Subcutaneous abdominal adipose tissue (tissue), 5 donors: ENCODE measurements around the gene NRIP2.
A peak's percentile ranks its signal among the peaks of the same experiment; 100 is the strongest.
"Not testable (repeated sequence)": the region's sequence is repeated elsewhere in the genome, so short reads cannot be mapped to it uniquely, and the experiment has no call there.

Experiments
- H3K27ac ChIP-seq: one replicate; pipeline ENCODE4 v1.7.0; 2013; ENCODE audit warnings: low read depth, mild to moderate bottlenecking, inconsistent platforms, low read length, moderate library complexity
- H3K27me3 ChIP-seq, 5 donors: one replicate each; pipeline ENCODE4 v1.7.0; 2013; ENCODE audit warnings: low read length in 5 of 5, inconsistent platforms in 1 of 5; ENCODE audit not compliant: control insufficient read depth in 5 of 5, insufficient read depth in 4 of 5
- H3K36me3 ChIP-seq, 5 donors: one replicate each; pipeline ENCODE4 v1.7.0; 2013; ENCODE audit warnings: low read length in 5 of 5; ENCODE audit not compliant: control insufficient read depth in 5 of 5, insufficient read depth in 5 of 5
- H3K4me1 ChIP-seq, 5 donors: one replicate each; pipeline ENCODE4 v1.7.0; 2013; ENCODE audit warnings: low read length in 5 of 5, mild to moderate bottlenecking in 3 of 5, moderate library complexity in 1 of 5; ENCODE audit not compliant: control insufficient read depth in 5 of 5, insufficient read depth in 5 of 5
- H3K4me3 ChIP-seq, 5 donors: one replicate each; pipeline ENCODE4 v1.7.0; 2013; ENCODE audit warnings: low read length in 5 of 5, low read depth in 1 of 5
- H3K9ac ChIP-seq, 5 donors: one replicate each; pipeline ENCODE4 v1.7.0; 2013; ENCODE audit warnings: low read length in 5 of 5, mild to moderate bottlenecking in 4 of 5, moderate library complexity in 3 of 5
- H3K9me3 ChIP-seq, 5 donors: one replicate each; pipeline ENCODE4 v1.7.0; 2013; ENCODE audit warnings: low read length in 5 of 5; ENCODE audit not compliant: control insufficient read depth in 5 of 5
- donor health status: healthy.
- donor health status: healthy.
- donor health status: healthy.
- donor health status: healthy.
- donor health status: healthy.

NRIP2 gene, protein sequence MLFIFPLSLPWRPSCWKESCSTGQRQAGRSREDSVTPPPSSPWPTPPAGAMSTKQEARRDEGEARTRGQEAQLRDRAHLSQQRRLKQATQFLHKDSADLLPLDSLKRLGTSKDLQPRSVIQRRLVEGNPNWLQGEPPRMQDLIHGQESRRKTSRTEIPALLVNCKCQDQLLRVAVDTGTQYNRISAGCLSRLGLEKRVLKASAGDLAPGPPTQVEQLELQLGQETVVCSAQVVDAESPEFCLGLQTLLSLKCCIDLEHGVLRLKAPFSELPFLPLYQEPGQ

GRCh38 chr12:2834581-2835491 lies at the start of gene NRIP2:
Gene NRIP2, minus strand, starts transcription at chr12:2835035. Its CDS starts 52 bp downstream, at chr12:2834983.
- H3K4me1 ChIP-seq, result peaks cover 0 to 14% (median 9%) of the 10 kb centered on the region in 5 donors
- H3K9ac ChIP-seq, result no peak within 1 kb of the TSS
- H3K9me3 ChIP-seq, result no peaks in the 10 kb centered on the region
- H3K27ac ChIP-seq, result no peak within 1 kb of the TSS
- no peak within 1 kb of the TSS for H3K4me3 ChIP-seq
- H3K36me3 ChIP-seq, result peaks cover 0 to 40% (median 26%) of the 10 kb centered on the region in 5 donors
- H3K27me3 ChIP-seq, result peaks cover 0 to 18% (median 9%) of the 10 kb centered on the region in 5 donors

DNA sequence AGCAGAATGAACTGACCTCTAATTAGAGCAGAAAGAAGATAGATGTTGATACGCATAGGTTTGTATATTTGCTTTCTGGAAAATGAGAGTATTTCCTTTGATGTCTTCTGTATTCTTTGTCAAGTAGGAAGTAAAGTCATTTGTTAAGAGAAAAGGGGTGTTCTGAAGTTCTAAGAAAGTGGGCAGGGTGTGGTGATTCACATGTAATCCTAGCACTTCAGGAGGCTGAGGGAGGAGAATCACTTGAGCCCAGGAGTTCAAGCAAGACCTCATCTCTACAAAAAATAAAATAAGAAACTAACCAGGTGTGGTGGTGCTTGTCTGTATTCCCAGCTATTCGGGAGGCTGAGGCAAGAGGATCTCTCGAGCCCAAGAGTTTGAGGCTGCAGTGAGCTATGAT lies 45.0 kb upstream of the NRIP2 start:
- Histone ChIP-seq H3K27me3 (no peaks in the 10 kb centered on the region), H3K9ac (no peak overlapping the region), H3K27ac (no peak overlapping the region), H3K9me3 (no peaks in the 10 kb centered on the region), H3K4me1 (peaks cover 2 to 20% (median 19%) of the 10 kb centered on the region in 5 donors), H3K4me3 (no peak overlapping the region), H3K36me3 (no peaks in the 10 kb centered on the region)

DNA sequence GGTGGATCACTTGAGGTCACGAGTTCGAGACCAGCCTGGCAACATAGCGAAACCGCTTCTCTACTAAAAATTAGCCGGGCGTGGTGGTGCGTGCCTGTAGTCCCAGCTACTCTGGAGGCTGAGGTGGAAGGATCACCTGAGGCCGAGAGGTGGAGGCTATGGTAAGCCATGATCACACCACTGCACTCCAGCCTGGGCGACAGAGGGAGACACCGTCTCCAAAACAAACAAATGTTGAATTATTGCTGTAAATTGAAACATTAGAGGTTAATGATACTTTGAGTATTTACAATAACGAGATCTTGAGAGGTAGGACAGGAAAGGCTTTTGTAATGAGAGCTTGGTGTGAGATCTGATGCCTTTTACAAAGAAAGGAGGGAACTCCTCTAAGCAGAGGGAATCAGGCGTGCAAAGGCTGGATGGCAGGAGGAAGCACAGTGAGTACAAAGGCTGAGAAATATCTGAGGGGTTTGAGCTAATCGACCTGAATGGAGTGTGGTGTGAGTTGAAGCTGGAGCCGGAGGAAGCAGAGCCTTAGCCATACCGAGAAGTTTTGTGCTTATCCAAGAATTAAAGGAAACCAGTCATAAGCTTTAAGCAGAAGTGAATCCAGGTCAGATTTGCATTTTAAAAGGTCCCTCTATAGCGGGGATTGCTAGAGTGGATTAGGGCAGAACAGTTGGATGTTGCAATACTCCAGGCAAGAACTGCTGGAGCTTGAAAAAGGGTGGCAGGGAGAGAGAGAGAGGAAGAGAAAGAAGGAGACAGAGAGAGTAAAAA lies 43.3 kb upstream of the NRIP2 start:
- no peaks in the 10 kb centered on the region for H3K36me3 ChIP-seq
- peak overlapping the region; percentile 74 to 97 (median 91) for H3K4me3 ChIP-seq
- peak overlapping the region in 4 of 5 donors; percentile 7 to 98 (median 91) for H3K9ac ChIP-seq
- H3K9me3 ChIP-seq, result no peaks in the 10 kb centered on the region
- H3K27me3 ChIP-seq, result no peaks in the 10 kb centered on the region
- peaks cover 2 to 20% (median 19%) of the 10 kb centered on the region in 5 donors for H3K4me1 ChIP-seq
- peak overlapping the region; percentile 79 for H3K27ac ChIP-seq

GRCh38 chr12:2877047-2877952 lies 42.5 kb upstream of the NRIP2 start, which contains the start of the genes FOXM1 and RHNO1:
Gene FOXM1, minus strand, starts transcription at chr12:2877174. Its CDS starts 2,696 bp downstream, at chr12:2874478.
Gene RHNO1, plus strand, starts transcription at chr12:2877223. Its CDS starts 8,144 bp downstream, at chr12:2885367.
- Histone ChIP-seq H3K36me3 (no peaks in the 10 kb centered on the region), H3K27me3 (no peaks in the 10 kb centered on the region), H3K4me3 (peak within 1 kb of the TSS; percentile 74 to 97 (median 91)), H3K9me3 (no peaks in the 10 kb centered on the region), H3K4me1 (peaks cover 2 to 20% (median 19%) of the 10 kb centered on the region in 5 donors), H3K27ac (peak within 1 kb of the TSS; percentile 79), H3K9ac (peak within 1 kb of the TSS; percentile 71 to 98 (median 90))

- H3K27me3 ChIP-seq, result no peaks in the 10 kb centered on the region
- peaks cover 2 to 20% (median 19%) of the 10 kb centered on the region in 5 donors for H3K4me1 ChIP-seq
- peak overlapping the region in 4 of 5 donors; percentile 27 to 62 (median 50) for H3K9ac ChIP-seq
- H3K27ac ChIP-seq, result no peak overlapping the region
- no peaks in the 10 kb centered on the region for H3K36me3 ChIP-seq
- H3K4me3 ChIP-seq, result peak overlapping the region; percentile 19 to 93 (median 74)
- H3K9me3 ChIP-seq, result no peaks in the 10 kb centered on the region
Measured at GRCh38 chr12:2876431-2877046, 41.7 kb upstream of the NRIP2 start.

GRCh38 chr12:2868986-2869632 lies 34.3 kb upstream of the NRIP2 start:
- H3K4me3 ChIP-seq, H3K36me3 ChIP-seq, H3K27ac ChIP-seq, H3K9ac ChIP-seq, H3K9me3 ChIP-seq, H3K27me3 ChIP-seq, H3K4me1 ChIP-seq: not testable (repeated sequence)

GRCh38 chr12:2864198-2864597 lies 29.4 kb upstream of the NRIP2 start:
- no peaks in the 10 kb centered on the region for H3K27me3 ChIP-seq
- no peak overlapping the region for H3K4me3 ChIP-seq
- H3K4me1 ChIP-seq, result no peaks in the 10 kb centered on the region
- H3K9me3 ChIP-seq, result no peaks in the 10 kb centered on the region
- peaks cover 0 to 5% (median 3%) of the 10 kb centered on the region in 5 donors for H3K36me3 ChIP-seq
- no peak overlapping the region for H3K9ac ChIP-seq
- H3K27ac ChIP-seq, result no peak overlapping the region

- H3K36me3 ChIP-seq, H3K4me1 ChIP-seq, H3K27ac ChIP-seq, H3K9ac ChIP-seq, H3K4me3 ChIP-seq, H3K27me3 ChIP-seq, H3K9me3 ChIP-seq: not testable (repeated sequence)
Measured at GRCh38 chr12:2863402-2863801, 28.6 kb upstream of the NRIP2 start.
